Endometrium (tissue), 2 donors: ENCODE measurements around the gene NEMP2.
A peak's percentile ranks its signal among the peaks of the same experiment; 100 is the strongest.
"Not testable (repeated sequence)": the region's sequence is repeated elsewhere in the genome, so short reads cannot be mapped to it uniquely, and the experiment has no call there.

Source experiments
- FAIRE-seq: peaks from 2 replicates; lab custom pipeline; 2012; peaks lifted over from hg19 to GRCh38; lab: Jason Lieb, UNC
- donor health status: control.
- donor health status: control.

The NEMP2 gene

GRCh38 chr2:190488516-190489233 lies 45.8 kb downstream of the NEMP2 start:
- FAIRE-seq: no peak

GRCh38 chr2:190486037-190486623 lies 48.4 kb downstream of the NEMP2 start:
- FAIRE-seq: no peak

- FAIRE-seq: no peak
Observed at GRCh38 chr2:190482451-190482850, 52.1 kb downstream of the NEMP2 start.

GRCh38 chr2:190481339-190481738 lies 53.2 kb downstream of the NEMP2 start:
- FAIRE-seq: no peak

- FAIRE-seq: no peak
Observed at GRCh38 chr2:190478572-190479195, 55.8 kb downstream of the NEMP2 start.

- no peak for FAIRE-seq
Observed at GRCh38 chr2:190477661-190478454, 56.7 kb downstream of the NEMP2 start.

GRCh38 chr2:190470256-190470826 lies 64.2 kb downstream of the NEMP2 start:
- no peak for FAIRE-seq

GRCh38 chr2:190469771-190470170 lies 64.8 kb downstream of the NEMP2 start:
- no peak for FAIRE-seq

GRCh38 chr2:190468814-190469569 lies 65.5 kb downstream of the NEMP2 start:
- FAIRE-seq: peak; percentile 98

GRCh38 chr2:190468354-190468753 lies 66.2 kb downstream of the NEMP2 start:
- not testable (repeated sequence) for FAIRE-seq

GRCh38 chr2:190467575-190468083 lies 66.9 kb downstream of the NEMP2 start:
- no peak for FAIRE-seq

- FAIRE-seq: no peak
Observed at GRCh38 chr2:190466819-190467446, 67.6 kb downstream of the NEMP2 start.

- no peak for FAIRE-seq
Observed at GRCh38 chr2:190465060-190465459, 69.5 kb downstream of the NEMP2 start.

GRCh38 chr2:190462611-190463010 lies 71.9 kb downstream of the NEMP2 start:
- no peak for FAIRE-seq

GRCh38 chr2:190462181-190462580 lies 72.3 kb downstream of the NEMP2 start:
- FAIRE-seq: no peak

GRCh38 chr2:190460487-190460886 lies 74.0 kb downstream of the NEMP2 start:
- FAIRE-seq: no peak

GRCh38 chr2:190459881-190460280 lies 74.6 kb downstream of the NEMP2 start:
- FAIRE-seq: no peak

GRCh38 chr2:190458352-190459107 lies 76.0 kb downstream of the NEMP2 start:
- FAIRE-seq: no peak

- FAIRE-seq: no peak
Observed at GRCh38 chr2:190457256-190457655, 77.3 kb downstream of the NEMP2 start.

- no peak for FAIRE-seq
Observed at GRCh38 chr2:190456833-190457232, 77.7 kb downstream of the NEMP2 start.
